Fibroblast of skin of right biceps (primary cell): ENCODE results near the gene ZBTB7B.

Source experiments
- DNase-seq: peaks from one replicate; pipeline ENCODE4 v3.0.0-alpha.2; 2013

Gene ZBTB7B

GRCh38 chr1:155063550-155064110 is 61.0 kb downstream of the ZBTB7B start, which contains the start of gene EFNA4:
EFNA4 (plus strand) TSS chr1:155063740; CDS start chr1:155063824, 84 bp downstream.
- DNase-seq, result peak; percentile 81

- DNase-seq, result peak; percentile 27
These were observed 61.7 kb downstream of the ZBTB7B start for GRCh38 chr1:155064111-155064831.

DNA sequence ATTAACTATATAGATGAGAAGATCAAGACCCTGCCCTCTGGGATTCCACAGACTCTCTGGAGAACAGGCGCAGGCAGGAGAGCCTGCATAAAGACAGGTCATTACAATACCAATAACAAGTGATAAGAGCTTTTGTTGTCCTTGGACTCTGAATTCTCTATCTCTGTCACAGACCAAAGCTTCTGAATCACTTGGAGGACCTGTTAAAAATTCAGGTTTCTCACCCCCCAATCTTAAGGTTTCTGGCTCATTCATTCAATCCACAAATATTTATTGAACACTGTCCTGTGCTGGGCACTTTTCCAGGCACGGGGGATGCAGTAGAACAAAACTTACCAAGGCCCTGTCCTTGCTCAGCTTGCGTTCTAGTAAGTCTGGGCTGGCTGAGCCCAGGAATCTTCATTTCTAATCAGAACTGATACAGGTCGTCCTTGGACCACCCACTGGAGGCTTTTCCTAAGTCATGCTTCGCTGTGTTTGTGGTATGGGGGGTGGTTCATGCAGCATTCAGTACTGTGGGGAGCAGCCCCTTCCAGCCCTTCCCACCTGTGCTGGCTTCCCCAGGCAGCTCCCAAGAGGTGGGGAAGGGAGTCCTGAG is 62.3 kb downstream of the ZBTB7B start:
- no peak for DNase-seq

DNA sequence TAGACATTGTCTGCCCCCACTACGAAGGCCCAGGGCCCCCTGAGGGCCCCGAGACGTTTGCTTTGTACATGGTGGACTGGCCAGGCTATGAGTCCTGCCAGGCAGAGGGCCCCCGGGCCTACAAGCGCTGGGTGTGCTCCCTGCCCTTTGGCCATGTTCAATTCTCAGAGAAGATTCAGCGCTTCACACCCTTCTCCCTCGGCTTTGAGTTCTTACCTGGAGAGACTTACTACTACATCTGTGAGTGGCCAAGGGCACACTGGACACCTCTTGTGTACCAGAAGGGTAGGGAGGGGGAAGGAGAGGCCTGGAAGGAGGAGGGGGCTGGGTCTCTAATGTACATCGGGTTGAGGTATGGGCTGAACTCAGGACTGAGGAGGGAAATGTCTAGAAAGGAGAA is 64.2 kb downstream of the ZBTB7B start:
- DNase-seq, result no peak
